Esophagus muscularis mucosa (tissue), 4 donors: ENCODE measurements around the gene EEIG2. TPM values are rescaled to one million over a fixed set of nuclear protein-coding genes. Genes with fewer than 3 reads are reported as not detected.
"Not testable (repeated sequence)": the region's sequence is repeated elsewhere in the genome, so short reads cannot be mapped to it uniquely, and the experiment has no call there.

Experiments
- DNase-seq: peaks from one replicate; pipeline ENCODE4 v3.0.0-alpha.2; 2017; ENCODE audit errors: extremely low spot score
- H3K27ac ChIP-seq, 4 donors: fragments of 200-600 bp; sonication (generic); replicated peaks in 1 of 4; 1 replicate in 3 of 4; 2 replicates in 1 of 4; pipeline ENCODE4 v1.5.1; 2016 to 2019; ENCODE audit warnings: mild to moderate bottlenecking in 1 of 4
- H3K27me3 ChIP-seq, 4 donors: fragments of 200-600 bp; sonication (generic); one replicate each; pipeline versions ENCODE4 v1.5.1 to v1.6.0; 2016 to 2019
- H3K36me3 ChIP-seq, 4 donors: fragments of 200-600 bp; sonication (generic); one replicate each; pipeline ENCODE4 v1.5.1; 2016 to 2019
- H3K4me1 ChIP-seq, 4 donors: fragments of 200-600 bp; sonication (generic); one replicate each; pipeline ENCODE4 v1.5.1; 2016 to 2019
- H3K4me3 ChIP-seq, 4 donors: fragments of 200-600 bp; sonication (generic); 1 replicate in 2 of 4; 2 replicates in 2 of 4; pipeline ENCODE4 v1.5.1; 2016 to 2019; ENCODE audit warnings: mild to moderate bottlenecking in 4 of 4, moderate library complexity in 1 of 4
- H3K9me3 ChIP-seq, 4 donors: fragments of 200-600 bp; sonication (generic); 1 replicate in 3 of 4; 2 replicates in 1 of 4; pipeline ENCODE4 v1.5.1; 2016 to 2019
- CTCF ChIP-seq, 3 experiments: fragments of 200-600 bp in 2 of 3; fragments of 450-650 bp in 1 of 3; sonication (generic) in 2 of 3; IDR thresholded peaks; one replicate each; pipeline ENCODE4 v1.5.1; 2017 to 2019; ENCODE audit warnings: antibody characterized with exemption in 3 of 3, mild to moderate bottlenecking in 2 of 3, moderate library complexity in 1 of 3
- EP300 ChIP-seq: sonication (generic); formaldehyde crosslinking; IDR thresholded peaks from one replicate; pipeline ENCODE4 v1.6.1; 2017; ENCODE audit warnings: antibody characterized with exemption
- POLR2A ChIP-seq: fragments of 450-650 bp; IDR thresholded peaks from one replicate; pipeline ENCODE4 v1.6.1; 2017; ENCODE audit warnings: antibody characterized with exemption, moderate library complexity, mild to moderate bottlenecking, low read depth
- POLR2AphosphoS5 ChIP-seq, 2 donors: sonication (generic); formaldehyde crosslinking; IDR thresholded peaks; one replicate each; pipeline ENCODE4 v1.6.1; 2017; ENCODE audit warnings: antibody characterized with exemption in 2 of 2
- WGBS: methylation state at CpG from one replicate; pipeline ENCODE4 v1.1.5; 2018; 5-methylcytosine and 5-hydroxymethylcytosine counted together
- intact Hi-C: fragments of 100-400 bp; cut with DNase I; formaldehyde crosslinking; loops from one replicate; pipeline ENCODE4 v1.15.1; 2023
- total RNA-seq, 4 donors: library from RNA; depleted of rRNA; stranded (reverse); fragments of >200 nt; gene quantifications; one replicate each; pipeline versions ENCODE4 v1.1.0 to v1.2.1, GENCODE V29; 2016

EEIG2 gene
- total RNA-seq: 10 to 100 TPM; 11.6 to 17.2 (median 14.4) TPM

GRCh38 chr1:108559215-108560186 is at the start of gene EEIG2:
Gene EEIG2 (plus strand): TSS chr1:108560100. CDS start chr1:108560429, 329 bp downstream.
- Histone ChIP-seq H3K4me3 (peak within 1 kb of the TSS; percentile 69 to 80 (median 74)), H3K27me3 (no peaks in the 10 kb centered on the region), H3K36me3 (no peaks in the 10 kb centered on the region), H3K27ac (peak within 1 kb of the TSS; percentile 68 to 77 (median 70)), H3K9me3 (no peaks in the 10 kb centered on the region), H3K4me1 (peaks cover 12 to 29% (median 29%) of the 10 kb centered on the region in 4 donors)
- intact Hi-C loops: loop anchor here (5.0 kb wide), 2 partner anchors 47 to 83 kb away; no protein-coding TSS in a partner anchor
- DNase-seq: peak; percentile 94
- TF ChIP-seq CTCF (IDR thresholded peaks at IDR 0.05): peak; percentile 78 to 95 (median 84)
- TF ChIP-seq POLR2A: no peak
- peak; percentile 45 to 46 for TF ChIP-seq POLR2AphosphoS5 (IDR thresholded peaks at IDR 0.05)
- 44% methylated on average over 18 of the region's 59 CpGs for WGBS

- 43% methylated on average over 3 of the region's 3 CpGs for WGBS
- H3K27ac ChIP-seq: no peak overlapping the region
- H3K4me3 ChIP-seq: no peak overlapping the region
- no peaks in the 10 kb centered on the region for H3K9me3 ChIP-seq
- no peak for DNase-seq
- no peaks in the 10 kb centered on the region for H3K27me3 ChIP-seq
- intact Hi-C loops: loop anchor here (5.0 kb wide), 1 partner anchor 51 kb away; the partner anchor contains the start of gene EEIG2
- TF ChIP-seq CTCF (IDR thresholded peaks at IDR 0.05) (no peak), EP300 (no peak), POLR2AphosphoS5 (IDR thresholded peaks at IDR 0.05) (no peak), POLR2A (no peak)
- H3K4me1 ChIP-seq: no peaks in the 10 kb centered on the region
- no peaks in the 10 kb centered on the region for H3K36me3 ChIP-seq
Measured at GRCh38 chr1:108511764-108512163, 48.1 kb upstream of the EEIG2 start.

- WGBS: 50% methylated on average over 6 of the region's 6 CpGs
- DNase-seq: no peak
- Histone ChIP-seq H3K36me3 (no peaks in the 10 kb centered on the region), H3K4me3 (no peak overlapping the region), H3K27ac (no peak overlapping the region), H3K4me1 (no peaks in the 10 kb centered on the region), H3K27me3 (no peaks in the 10 kb centered on the region), H3K9me3 (no peaks in the 10 kb centered on the region)
- intact Hi-C loops: loop anchor here (1.0 to 5.0 kb wide), 2 partner anchors 50 to 131 kb away; partner anchors contain the start of gene EEIG2
- no peak for TF ChIP-seq EP300
- peak; percentile 84 to 85 (median 84) for TF ChIP-seq CTCF (IDR thresholded peaks at IDR 0.05)
Measured at GRCh38 chr1:108512239-108513043, 47.5 kb upstream of the EEIG2 start.

GRCh38 chr1:108513044-108513415 is 46.9 kb upstream of the EEIG2 start:
- H3K27me3 ChIP-seq: no peaks in the 10 kb centered on the region
- TF ChIP-seq EP300 (no peak), POLR2AphosphoS5 (IDR thresholded peaks at IDR 0.05) (no peak), CTCF (IDR thresholded peaks at IDR 0.05) (no peak), POLR2A (no peak)
- H3K4me1 ChIP-seq: no peaks in the 10 kb centered on the region
- 76% methylated on average over 2 of the region's 2 CpGs for WGBS
- no peaks in the 10 kb centered on the region for H3K36me3 ChIP-seq
- no peaks in the 10 kb centered on the region for H3K9me3 ChIP-seq
- intact Hi-C loops: loop anchor here (1.0 to 5.0 kb wide), 2 partner anchors 49 to 130 kb away; partner anchors contain the start of gene EEIG2
- H3K27ac ChIP-seq: no peak overlapping the region
- DNase-seq: no peak
- H3K4me3 ChIP-seq: no peak overlapping the region

GRCh38 chr1:108513914-108514313 is 46.0 kb upstream of the EEIG2 start:
- not testable (repeated sequence) for H3K27me3 ChIP-seq, H3K36me3 ChIP-seq, H3K4me3 ChIP-seq, H3K9me3 ChIP-seq, H3K27ac ChIP-seq, H3K4me1 ChIP-seq, DNase-seq
- whole genome bisulfite sequencing: 98% methylated on average over 2 of the region's 2 CpGs
- intact Hi-C loops: loop anchor here (1.0 to 5.0 kb wide), 2 partner anchors 48 to 129 kb away; partner anchors contain the start of gene EEIG2

- H3K9me3 ChIP-seq, DNase-seq, H3K4me1 ChIP-seq, H3K27me3 ChIP-seq, intact Hi-C loops, H3K27ac ChIP-seq, H3K4me3 ChIP-seq, H3K36me3 ChIP-seq: not testable (repeated sequence)
- WGBS: 85% methylated on average over 6 of the region's 6 CpGs
Measured at GRCh38 chr1:108517301-108517897, 42.5 kb upstream of the EEIG2 start.
